Uterus (tissue), 2 donors: ENCODE results near the gene SYTL5.

Experiments
- POLR2A ChIP-seq, 2 donors: fragments of 450-650 bp; IDR thresholded peaks; one replicate each; pipeline ENCODE4 v1.6.1; 2016; ENCODE audit warnings: antibody characterized with exemption in 2 of 2, mild to moderate bottlenecking in 1 of 2, moderate library complexity in 1 of 2
- TF ChIP-seq, protein P1 (sequence below), 4 experiments: fragments of 200-600 bp in 2 of 4; fragments of 450-650 bp in 2 of 4; sonication (generic) in 2 of 4; IDR thresholded peaks; one replicate each; pipeline ENCODE4 v1.5.1; 2016 to 2019; ENCODE audit warnings: antibody characterized with exemption in 4 of 4, mild to moderate bottlenecking in 2 of 4, moderate library complexity in 1 of 4

- TF ChIP-seq, protein P1, sequence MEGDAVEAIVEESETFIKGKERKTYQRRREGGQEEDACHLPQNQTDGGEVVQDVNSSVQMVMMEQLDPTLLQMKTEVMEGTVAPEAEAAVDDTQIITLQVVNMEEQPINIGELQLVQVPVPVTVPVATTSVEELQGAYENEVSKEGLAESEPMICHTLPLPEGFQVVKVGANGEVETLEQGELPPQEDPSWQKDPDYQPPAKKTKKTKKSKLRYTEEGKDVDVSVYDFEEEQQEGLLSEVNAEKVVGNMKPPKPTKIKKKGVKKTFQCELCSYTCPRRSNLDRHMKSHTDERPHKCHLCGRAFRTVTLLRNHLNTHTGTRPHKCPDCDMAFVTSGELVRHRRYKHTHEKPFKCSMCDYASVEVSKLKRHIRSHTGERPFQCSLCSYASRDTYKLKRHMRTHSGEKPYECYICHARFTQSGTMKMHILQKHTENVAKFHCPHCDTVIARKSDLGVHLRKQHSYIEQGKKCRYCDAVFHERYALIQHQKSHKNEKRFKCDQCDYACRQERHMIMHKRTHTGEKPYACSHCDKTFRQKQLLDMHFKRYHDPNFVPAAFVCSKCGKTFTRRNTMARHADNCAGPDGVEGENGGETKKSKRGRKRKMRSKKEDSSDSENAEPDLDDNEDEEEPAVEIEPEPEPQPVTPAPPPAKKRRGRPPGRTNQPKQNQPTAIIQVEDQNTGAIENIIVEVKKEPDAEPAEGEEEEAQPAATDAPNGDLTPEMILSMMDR (IDR thresholded peaks at IDR 0.05), result no peak
- no peak for TF ChIP-seq POLR2A (IDR thresholded peaks at IDR 0.05)
Measured at GRCh38 chrX:38102875-38103274, 96.5 kb downstream of the SYTL5 start.
